Osteocyte (in vitro differentiated cells): Measurements from ENCODE around the gene SOAT2. TPM values are rescaled to one million over a fixed set of nuclear protein-coding genes. Genes with fewer than 3 reads are reported as not detected.

ENCODE experiments used
- DNase-seq: peaks from one replicate; pipeline ENCODE4 v3.0.0; 2021; ENCODE audit warnings: mixed read lengths; ENCODE audit not compliant: unreplicated experiment; ENCODE audit errors: extremely low spot score
- H3K27ac Mint-ChIP-seq: one replicate; pipeline ENCODE4 v1.8.0; 2021; ENCODE audit warnings: mild to moderate bottlenecking, mixed read lengths; ENCODE audit not compliant: unreplicated experiment
- H3K27me3 Mint-ChIP-seq: one replicate; pipeline ENCODE4 v1.8.0; 2021; ENCODE audit warnings: mixed read lengths; ENCODE audit not compliant: unreplicated experiment
- H3K36me3 Mint-ChIP-seq: one replicate; pipeline ENCODE4 v1.8.0; 2021; ENCODE audit warnings: mixed read lengths; ENCODE audit not compliant: unreplicated experiment
- H3K4me1 Mint-ChIP-seq: one replicate; pipeline ENCODE4 v1.8.0; 2021; ENCODE audit warnings: mixed read lengths; ENCODE audit not compliant: unreplicated experiment
- H3K4me3 Mint-ChIP-seq: one replicate; pipeline ENCODE4 v1.8.0; 2021; ENCODE audit warnings: mild to moderate bottlenecking, moderate library complexity, mixed read lengths; ENCODE audit not compliant: unreplicated experiment
- H3K9me3 Mint-ChIP-seq: one replicate; pipeline ENCODE4 v1.8.0; 2021; ENCODE audit warnings: mixed read lengths; ENCODE audit not compliant: unreplicated experiment
- CTCF ChIP-seq: fragments of 200-600 bp; sonication (generic); IDR thresholded peaks from 2 replicates; pipeline ENCODE4 v1.5.0; 2021; ENCODE audit warnings: antibody characterized with exemption, mild to moderate bottlenecking, moderate library complexity
- total RNA-seq: library from RNA; stranded (reverse); gene quantifications from 2 replicates; pipeline ENCODE4 v1.2.1, GENCODE V29; 2021

SOAT2 gene
- total RNA-seq, 1 donor from 2014 or later: not detected

GRCh38 chr12:53113136-53113705, 9.9 kb downstream of the SOAT2 start:
- TF ChIP-seq CTCF: no peak
- no peak for DNase-seq
- no peak overlapping the region for H3K27ac Mint-ChIP-seq

GRCh38 chr12:53113951-53114350, 10.7 kb downstream of the SOAT2 start:
- Mint-ChIP-seq H3K4me1 (no peaks in the 10 kb centered on the region), H3K4me3 (no peak overlapping the region), H3K27ac (no peak overlapping the region), H3K27me3 (peaks cover 8% of the 10 kb centered on the region), H3K9me3 (no peaks in the 10 kb centered on the region), H3K36me3 (no peaks in the 10 kb centered on the region)
- TF ChIP-seq CTCF: no peak
- DNase-seq: no peak

More at GRCh38 chr12:53113136-53113705, 9.9 kb downstream of the SOAT2 start:
- no peaks in the 10 kb centered on the region for H3K36me3 Mint-ChIP-seq
- no peaks in the 10 kb centered on the region for H3K4me1 Mint-ChIP-seq
- H3K4me3 Mint-ChIP-seq: no peak overlapping the region
- H3K27me3 Mint-ChIP-seq: peaks cover 8% of the 10 kb centered on the region
- no peaks in the 10 kb centered on the region for H3K9me3 Mint-ChIP-seq

GRCh38 chr12:53115112-53115890, 12.0 kb downstream of the SOAT2 start:
- H3K27me3 Mint-ChIP-seq: peaks cover 6% of the 10 kb centered on the region
- no peak overlapping the region for H3K27ac Mint-ChIP-seq
- no peak overlapping the region for H3K4me3 Mint-ChIP-seq

GRCh38 chr12:53115891-53116648, 12.8 kb downstream of the SOAT2 start:
- Mint-ChIP-seq H3K9me3 (no peaks in the 10 kb centered on the region), H3K27me3 (peaks cover 6% of the 10 kb centered on the region), H3K4me1 (no peaks in the 10 kb centered on the region), H3K27ac (no peak overlapping the region), H3K36me3 (no peaks in the 10 kb centered on the region), H3K4me3 (no peak overlapping the region)
- no peak for TF ChIP-seq CTCF
- DNase-seq: no peak

More at GRCh38 chr12:53115112-53115890, 12.0 kb downstream of the SOAT2 start:
- Mint-ChIP-seq H3K36me3 (no peaks in the 10 kb centered on the region), H3K9me3 (no peaks in the 10 kb centered on the region), H3K4me1 (no peaks in the 10 kb centered on the region)
- no peak for TF ChIP-seq CTCF
- DNase-seq: no peak
